H1 (cell line): ENCODE results near the gene RAB32. TPM values are rescaled to one million over a fixed set of nuclear protein-coding genes. Genes with fewer than 3 reads are reported as not detected.

Source experiments
- CTCF ChIA-PET: fragments of 300-600 bp; sonication (Branson Sonifier 250); formaldehyde crosslinking; loops from one replicate; lab custom pipeline; 2021; ENCODE audit not compliant: partially characterized antibody; lab: Charles Lee
- POLR2A ChIA-PET: fragments of 300-600 bp; sonication (Branson Sonifier 250); formaldehyde crosslinking; loops from one replicate; lab custom pipeline; 2021; ENCODE audit warnings: inconsistent platforms; ENCODE audit not compliant: partially characterized antibody; lab: Charles Lee
- DNase-seq, 2 experiments: peaks; one replicate each; pipeline versions ENCODE4 v3.0.0 to v3.0.0-alpha.2; 2010 to 2022; ENCODE audit warnings: low spot score in 2 of 2, low read depth in 1 of 2, mixed read lengths in 1 of 2
- FAIRE-seq: peaks from 2 replicates; lab custom pipeline; 2011; peaks lifted over from hg19 to GRCh38; lab: Jason Lieb, UNC
- H2AFZ ChIP-seq: 2 replicates; pipeline ENCODE4 v1.8.1; 2012; ENCODE audit warnings: low read length, inconsistent platforms
- H2AK5ac ChIP-seq: 2 replicates; pipeline ENCODE4 v1.6.1; 2013; ENCODE audit warnings: low read depth, low read length
- H2BK120ac ChIP-seq: replicated peaks from 2 replicates; pipeline ENCODE3; 2013; ENCODE audit warnings: low read depth, low read length, inconsistent platforms
- H2BK12ac ChIP-seq: 2 replicates; pipeline ENCODE4 v1.6.1; 2013; ENCODE audit warnings: low read depth, low read length
- H2BK15ac ChIP-seq: 2 replicates; pipeline ENCODE4 v1.6.1; 2013; ENCODE audit warnings: low read length
- H2BK20ac ChIP-seq: 2 replicates; pipeline ENCODE4 v1.6.1; 2013; ENCODE audit warnings: low read length
- H2BK5ac ChIP-seq: 2 replicates; pipeline ENCODE4 v1.6.1; 2013; ENCODE audit warnings: low read depth, low read length
- H3K14ac ChIP-seq: 2 replicates; pipeline ENCODE4 v1.6.1; 2013; ENCODE audit warnings: inconsistent platforms; ENCODE audit not compliant: insufficient read length
- H3K18ac ChIP-seq: 2 replicates; pipeline ENCODE4 v1.6.1; 2013; ENCODE audit warnings: low read length; ENCODE audit errors: extremely low read depth
- H3K23ac ChIP-seq: 2 replicates; pipeline ENCODE4 v1.6.1; 2013; ENCODE audit warnings: inconsistent platforms; ENCODE audit not compliant: insufficient read length
- H3K23me2 ChIP-seq: 2 replicates; pipeline ENCODE4 v1.6.1; 2013; ENCODE audit warnings: low read depth, low read length
- H3K27ac ChIP-seq: 2 replicates; pipeline ENCODE4 v1.6.1; 2011; ENCODE audit warnings: low read depth, low read length, inconsistent platforms
- H3K27me3 ChIP-seq, 4 experiments: replicated peaks in 1 of 4; 1 replicate in 1 of 4; 2 replicates in 3 of 4; pipeline versions ENCODE4 v1.6.1 to v1.8.1; 2011 to 2013; ENCODE audit warnings: low read length in 3 of 4, mild to moderate bottlenecking in 3 of 4, inconsistent platforms in 2 of 4, mixed read lengths in 2 of 4, moderate library complexity in 1 of 4; ENCODE audit not compliant: control insufficient read depth in 3 of 4, insufficient read depth in 3 of 4; ENCODE audit errors: extremely low read depth in 1 of 4
- H3K36me3 ChIP-seq, 4 experiments: 2 replicates each; pipeline versions ENCODE4 v1.6.1 to v1.8.1; 2011 to 2013; ENCODE audit warnings: mild to moderate bottlenecking in 4 of 4, low read length in 3 of 4, moderate library complexity in 2 of 4, control low read depth in 1 of 4, inconsistent platforms in 1 of 4; ENCODE audit not compliant: insufficient read depth in 4 of 4, control insufficient read depth in 2 of 4
- H3K4ac ChIP-seq: replicated peaks from 2 replicates; pipeline ENCODE3; 2013; ENCODE audit warnings: low read length, low read depth, mixed read lengths, inconsistent platforms; ENCODE audit not compliant: insufficient read length
- H3K4me1 ChIP-seq, 4 experiments: replicated peaks in 1 of 4; 1 replicate in 1 of 4; 2 replicates in 3 of 4; pipeline versions ENCODE4 v1.6.1 to v1.8.1; 2011 to 2013; ENCODE audit warnings: low read length in 3 of 4, inconsistent platforms in 2 of 4, mixed read lengths in 1 of 4; ENCODE audit not compliant: insufficient read depth in 4 of 4, control insufficient read depth in 3 of 4
- H3K4me2 ChIP-seq, 2 experiments: 2 replicates each; pipeline versions ENCODE4 v1.6.1 to v1.8.1; 2011 to 2013; ENCODE audit warnings: low read depth in 2 of 2, low read length in 2 of 2, control low read depth in 1 of 2, inconsistent platforms in 1 of 2, mild to moderate bottlenecking in 1 of 2; ENCODE audit not compliant: insufficient read depth in 1 of 2
- H3K4me3 ChIP-seq, 4 experiments: fragments of 200-600, 300-600 bp in 1 of 4; sonication (generic), shearing (Covaris generic), sonication (Bioruptor Twin) in 1 of 4; 2 replicates each; pipeline versions ENCODE4 v1.5.1 to v1.8.1; 2011 to 2016; ENCODE audit warnings: low read length in 4 of 4, low read depth in 3 of 4, control low read depth in 2 of 4, inconsistent platforms in 2 of 4, mild to moderate bottlenecking in 2 of 4, mixed read lengths in 1 of 4, moderate library complexity in 1 of 4; ENCODE audit not compliant: insufficient read depth in 2 of 4; ENCODE audit errors: extremely low read depth in 1 of 4
- H3K56ac ChIP-seq: replicated peaks from 2 replicates; pipeline ENCODE3; 2013; ENCODE audit warnings: low read depth, mild to moderate bottlenecking, mixed read lengths, low read length, inconsistent platforms; ENCODE audit not compliant: insufficient read length
- H3K79me1 ChIP-seq: 2 replicates; pipeline ENCODE4 v1.6.1; 2013; ENCODE audit warnings: low read depth, low read length, control low read depth
- H3K79me2 ChIP-seq, 2 experiments: 2 replicates each; pipeline versions ENCODE4 v1.6.1 to v1.8.1; 2012 to 2013; ENCODE audit warnings: low read length in 2 of 2, mild to moderate bottlenecking in 2 of 2, inconsistent platforms in 1 of 2; ENCODE audit not compliant: insufficient read depth in 2 of 2, control insufficient read depth in 1 of 2
- H3K9ac ChIP-seq, 4 experiments: replicated peaks in 1 of 4; 1 replicate in 1 of 4; 2 replicates in 3 of 4; pipeline versions ENCODE4 v1.6.1 to v1.8.1; 2011 to 2013; ENCODE audit warnings: low read depth in 3 of 4, low read length in 3 of 4, control low read depth in 2 of 4, mild to moderate bottlenecking in 2 of 4, moderate library complexity in 2 of 4, inconsistent platforms in 1 of 4; ENCODE audit errors: extremely low read depth in 1 of 4
- H3K9me3 ChIP-seq, 2 experiments: 2 replicates each; pipeline versions ENCODE4 v1.6.1 to v1.8.1; 2012 to 2013; ENCODE audit warnings: mild to moderate bottlenecking in 2 of 2, moderate library complexity in 2 of 2, control low read depth in 1 of 2, inconsistent platforms in 1 of 2, low read depth in 1 of 2, low read length in 1 of 2, mixed read lengths in 1 of 2; ENCODE audit not compliant: insufficient read depth in 2 of 2
- H4K20me1 ChIP-seq, 2 experiments: replicated peaks in 1 of 2; 2 replicates each; pipeline versions ENCODE3 to v1.8.1; 2011 to 2013; ENCODE audit warnings: inconsistent platforms in 2 of 2, low read length in 2 of 2, mild to moderate bottlenecking in 1 of 2; ENCODE audit not compliant: insufficient read depth in 2 of 2, control insufficient read depth in 1 of 2
- H4K5ac ChIP-seq: 2 replicates; pipeline ENCODE4 v1.6.1; 2013; ENCODE audit warnings: low read length, low read depth, mixed read lengths, inconsistent platforms; ENCODE audit not compliant: insufficient read length
- H4K8ac ChIP-seq: 2 replicates; pipeline ENCODE4 v1.8.0; 2013; ENCODE audit warnings: mild to moderate bottlenecking, moderate library complexity, low read length, inconsistent platforms; ENCODE audit not compliant: insufficient read depth; ENCODE audit errors: extremely low read depth
- H4K91ac ChIP-seq: replicated peaks from 2 replicates; pipeline ENCODE3; 2013; ENCODE audit warnings: low read length, mixed read lengths, inconsistent platforms; ENCODE audit not compliant: insufficient read length
- CTBP2 ChIP-seq: IDR thresholded peaks from 2 replicates; pipeline ENCODE4 v1.7.0; 2011; ENCODE audit warnings: borderline replicate concordance, mild to moderate bottlenecking, moderate library complexity, mixed read lengths, low read length; ENCODE audit not compliant: insufficient read depth, insufficient read length
- EZH2 ChIP-seq: fragments of 200-600 bp; sonication (generic); IDR thresholded peaks from 2 replicates; pipeline ENCODE4 v1.7.1; 2012; ENCODE audit warnings: low read depth, mild to moderate bottlenecking, moderate library complexity, low read length, inconsistent platforms; ENCODE audit not compliant: severe bottlenecking
- HDAC2 ChIP-seq, 2 experiments: fragments of 300-600 bp in 1 of 2; sonication (generic) in 1 of 2; IDR thresholded peaks; 2 replicates each; pipeline ENCODE4 v1.6.1; 2011 to 2012; ENCODE audit warnings: low read depth in 2 of 2, low read length in 2 of 2, mild to moderate bottlenecking in 2 of 2, moderate library complexity in 2 of 2, borderline replicate concordance in 1 of 2, inconsistent platforms in 1 of 2
- POLR2A ChIP-seq, 2 experiments: IDR thresholded peaks; 1 replicate in 1 of 2; 2 replicates in 1 of 2; pipeline ENCODE4 v1.6.1; 2011; ENCODE audit warnings: low read depth in 2 of 2, low read length in 2 of 2, mild to moderate bottlenecking in 2 of 2; ENCODE audit errors: control extremely low read depth in 1 of 2
- SP2 ChIP-seq: IDR thresholded peaks from 2 replicates; pipeline ENCODE4 v1.6.1; 2012; ENCODE audit warnings: mild to moderate bottlenecking, low read length, inconsistent platforms
- WGBS, 2 experiments: shearing (Covaris generic) in 1 of 2; methylation state at CpG; one replicate each; pipeline versions ENCODE4 v1.1.6 to v1.1.7; 2013 to 2015; ENCODE audit warnings: low lambda C conversion rate in 2 of 2, mixed read lengths in 2 of 2, inconsistent platforms in 1 of 2, low coverage in 1 of 2, missing lambda C conversion rate in 1 of 2; ENCODE audit not compliant: insufficient replicate concordance in 2 of 2, insufficient coverage in 1 of 2, insufficient read length in 1 of 2; ENCODE audit errors: extremely low coverage in 1 of 2, missing lambda C conversion rate in 1 of 2; 5-methylcytosine and 5-hydroxymethylcytosine counted together
- polyA plus RNA-seq, 7 experiments: library from polyadenylated mRNA; depleted of rRNA in 3 of 7; stranded (reverse) in 5 of 7; unstranded in 2 of 7; fragments of >200 nt in 5 of 7; fragments of 200-250 nt in 2 of 7; gene quantifications; 1 replicate in 5 of 7; 2 replicates in 1 of 7; 4 replicates in 1 of 7; pipeline versions ENCODE4 v1.2.1 to v1.2.3, GENCODE V29; 2011 to 2013; ENCODE audit warnings: missing spikeins in 2 of 7, mixed read lengths in 2 of 7
- total RNA-seq: library from RNA; stranded (reverse); fragmentation: NEBNext Ultra II Directional; extraction: Animal tissue kit (Norgen Biotek cat#: 25700); gene quantifications from 2 replicates; pipeline ENCODE4 v1.2.1, GENCODE V29; 2021

Gene RAB32
- total and polyA plus RNA-seq, 2 of the 8 experiments (the other 6 are each of a cell fraction or from before 2014, with no cell fraction given): 3.9 to 6.3 TPM

GRCh38 chr6:146587459-146587858 is 43.8 kb downstream of the RAB32 start:
- H3K14ac ChIP-seq: no peak overlapping the region
- no peak for FAIRE-seq
- CTCF ChIA-PET: no interaction called here
- TF ChIP-seq CTBP2: no peak
- no peak for TF ChIP-seq HDAC2 (IDR thresholded peaks at IDR 0.05; ENCODE audit: borderline replicate concordance in 1 of 2, low read depth in 2 of 2, low read length in 2 of 2)
- TF ChIP-seq POLR2A (IDR thresholded peaks at IDR 0.05; ENCODE audit: control extremely low read depth in 1 of 2, low read depth in 2 of 2, low read length in 2 of 2): no peak
- no peak for TF ChIP-seq EZH2
- TF ChIP-seq SP2: no peak

More at GRCh38 chr6:146587459-146587858, 43.8 kb downstream of the RAB32 start:
- Histone ChIP-seq H2BK20ac (no peak overlapping the region), H2BK12ac (no peak overlapping the region), H4K8ac (no peak overlapping the region), H2AK5ac (no peak overlapping the region), H3K9me3 (no peaks in the 10 kb centered on the region), H3K79me1 (no peaks in the 10 kb centered on the region), H4K5ac (no peak overlapping the region), H3K23me2 (no peaks in the 10 kb centered on the region), H2BK120ac (no peak overlapping the region), H3K27me3 (no peaks in the 10 kb centered on the region), H4K91ac (no peak overlapping the region), H3K27ac (no peak overlapping the region), H3K9ac (no peak overlapping the region), H3K56ac (no peak overlapping the region), H2AFZ (no peak overlapping the region), H3K4ac (no peak overlapping the region), H2BK15ac (no peak overlapping the region), H3K4me2 (no peak overlapping the region), H3K36me3 (no peaks in the 10 kb centered on the region), H2BK5ac (no peak overlapping the region), H3K4me1 (no peaks in the 10 kb centered on the region), H3K23ac (no peak overlapping the region), H3K4me3 (no peak overlapping the region), H4K20me1 (no peaks in the 10 kb centered on the region), H3K79me2 (no peaks in the 10 kb centered on the region), H3K18ac (no peak overlapping the region)
- 88% methylated on average over 1 of the region's 1 CpG; no CpG with 5 or more reads in 1 of the 2 experiments for WGBS, 2 experiments
- no peak for DNase-seq
- POLR2A ChIA-PET: no interaction called here
